Parathyroid adenoma (tissue), 2 donors: ENCODE measurements around the gene SKOR1.

Experiments used
- H2AFZ ChIP-seq: fragments of 300-600 bp; sonication (generic); one replicate; pipeline ENCODE4 v1.7.0; 2017; ENCODE audit warnings: antibody characterized with exemption, mild to moderate bottlenecking
- H3K27ac ChIP-seq: fragments of 300-600 bp; sonication (generic); one replicate; pipeline ENCODE4 v1.7.0; 2017
- H3K27me3 ChIP-seq: fragments of 300-600 bp; sonication (generic); one replicate; pipeline ENCODE4 v1.7.0; 2017; ENCODE audit warnings: low read length; ENCODE audit not compliant: control insufficient read depth, insufficient read depth
- H3K36me3 ChIP-seq: fragments of 300-600 bp; sonication (generic); one replicate; pipeline ENCODE4 v1.7.0; 2017; ENCODE audit warnings: low read length; ENCODE audit not compliant: control insufficient read depth, insufficient read depth
- H3K4me1 ChIP-seq: fragments of 300-600 bp; sonication (generic); one replicate; pipeline ENCODE4 v1.7.0; 2017; ENCODE audit warnings: control low read depth
- H3K4me2 ChIP-seq: fragments of 300-600 bp; sonication (generic); one replicate; pipeline ENCODE4 v1.7.0; 2017; ENCODE audit warnings: low read length
- H3K4me3 ChIP-seq: fragments of 300-600 bp; sonication (generic); one replicate; pipeline ENCODE4 v1.7.0; 2017; ENCODE audit warnings: low read depth, low read length
- H3K79me2 ChIP-seq: fragments of 300-600 bp; sonication (generic); one replicate; pipeline ENCODE4 v1.7.0; 2017; ENCODE audit warnings: control low read depth
- H3K9ac ChIP-seq: fragments of 300-600 bp; sonication (generic); one replicate; pipeline ENCODE4 v1.7.0; 2017; ENCODE audit warnings: mild to moderate bottlenecking
- H3K9me3 ChIP-seq: fragments of 300-600 bp; sonication (generic); one replicate; pipeline ENCODE4 v1.7.0; 2017; ENCODE audit warnings: low read length; ENCODE audit not compliant: control insufficient read depth
- TF ChIP-seq, protein P1 (sequence below): fragments of 300-600 bp; sonication (generic); IDR thresholded peaks from one replicate; pipeline ENCODE4 v1.7.0; 2017; ENCODE audit warnings: antibody characterized with exemption, mild to moderate bottlenecking
- donor health status: primary hyperparathyroidism.

SKOR1 gene

GRCh38 chr15:67834581-67835296, 9.4 kb downstream of the SKOR1 start:
- H3K9ac ChIP-seq: no peak overlapping the region

GRCh38 chr15:67835297-67836133, 10.2 kb downstream of the SKOR1 start:
- no peaks in the 10 kb centered on the region for H3K79me2 ChIP-seq
- H3K4me3 ChIP-seq: peak overlapping the region; percentile 22
- H3K9ac ChIP-seq: no peak overlapping the region
- H2AFZ ChIP-seq: peak overlapping the region; percentile 56
- no peaks in the 10 kb centered on the region for H3K36me3 ChIP-seq
- TF ChIP-seq, protein P1, sequence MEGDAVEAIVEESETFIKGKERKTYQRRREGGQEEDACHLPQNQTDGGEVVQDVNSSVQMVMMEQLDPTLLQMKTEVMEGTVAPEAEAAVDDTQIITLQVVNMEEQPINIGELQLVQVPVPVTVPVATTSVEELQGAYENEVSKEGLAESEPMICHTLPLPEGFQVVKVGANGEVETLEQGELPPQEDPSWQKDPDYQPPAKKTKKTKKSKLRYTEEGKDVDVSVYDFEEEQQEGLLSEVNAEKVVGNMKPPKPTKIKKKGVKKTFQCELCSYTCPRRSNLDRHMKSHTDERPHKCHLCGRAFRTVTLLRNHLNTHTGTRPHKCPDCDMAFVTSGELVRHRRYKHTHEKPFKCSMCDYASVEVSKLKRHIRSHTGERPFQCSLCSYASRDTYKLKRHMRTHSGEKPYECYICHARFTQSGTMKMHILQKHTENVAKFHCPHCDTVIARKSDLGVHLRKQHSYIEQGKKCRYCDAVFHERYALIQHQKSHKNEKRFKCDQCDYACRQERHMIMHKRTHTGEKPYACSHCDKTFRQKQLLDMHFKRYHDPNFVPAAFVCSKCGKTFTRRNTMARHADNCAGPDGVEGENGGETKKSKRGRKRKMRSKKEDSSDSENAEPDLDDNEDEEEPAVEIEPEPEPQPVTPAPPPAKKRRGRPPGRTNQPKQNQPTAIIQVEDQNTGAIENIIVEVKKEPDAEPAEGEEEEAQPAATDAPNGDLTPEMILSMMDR: no peak
- H3K27me3 ChIP-seq: no peaks in the 10 kb centered on the region
- H3K4me2 ChIP-seq: peak overlapping the region; percentile 65
- no peak overlapping the region for H3K27ac ChIP-seq
- H3K9me3 ChIP-seq: no peaks in the 10 kb centered on the region
- peaks cover 3% of the 10 kb centered on the region for H3K4me1 ChIP-seq

More at GRCh38 chr15:67834581-67835296, 9.4 kb downstream of the SKOR1 start:
- Histone ChIP-seq H3K4me1 (peaks cover 3% of the 10 kb centered on the region), H3K79me2 (no peaks in the 10 kb centered on the region), H2AFZ (peak overlapping the region; percentile 56), H3K9me3 (no peaks in the 10 kb centered on the region), H3K36me3 (no peaks in the 10 kb centered on the region), H3K27ac (no peak overlapping the region), H3K4me3 (peak overlapping the region; percentile 22), H3K4me2 (peak overlapping the region; percentile 21), H3K27me3 (no peaks in the 10 kb centered on the region)
- TF ChIP-seq, protein P1: no peak

- no peak overlapping the region for H3K9ac ChIP-seq
- no peak overlapping the region for H3K27ac ChIP-seq
Observed at GRCh38 chr15:67836134-67836455, 10.8 kb downstream of the SKOR1 start.

DNA sequence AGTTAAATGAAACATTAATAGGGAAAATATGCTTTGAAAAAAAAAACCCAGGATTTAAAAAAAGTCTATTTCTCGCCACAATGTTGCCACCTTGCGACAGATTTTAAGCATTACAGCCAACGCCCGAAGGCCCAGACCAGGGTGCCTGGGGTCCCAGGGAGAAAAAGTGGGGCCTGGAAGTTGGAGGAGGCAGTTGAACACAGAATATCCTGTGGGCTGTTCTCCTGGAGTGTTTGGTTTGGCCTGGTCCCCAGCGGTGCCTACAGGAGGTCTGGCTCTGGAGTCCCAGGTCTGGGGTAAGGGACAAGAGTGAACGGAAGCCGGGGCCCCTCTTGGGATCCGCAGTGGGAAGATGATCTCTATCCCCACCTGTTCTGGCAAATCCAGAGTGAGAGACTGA, 11.2 kb downstream of the SKOR1 start:
- no peak overlapping the region for H3K9ac ChIP-seq
- H3K27me3 ChIP-seq: no peaks in the 10 kb centered on the region
- no peaks in the 10 kb centered on the region for H3K36me3 ChIP-seq
- H3K4me3 ChIP-seq: no peak overlapping the region
- H3K4me2 ChIP-seq: peak overlapping the region; percentile 65
- no peaks in the 10 kb centered on the region for H3K9me3 ChIP-seq
- TF ChIP-seq, protein P1: peak; percentile 65
- no peak overlapping the region for H2AFZ ChIP-seq
- H3K27ac ChIP-seq: no peak overlapping the region
- H3K79me2 ChIP-seq: no peaks in the 10 kb centered on the region
- H3K4me1 ChIP-seq: peaks cover 3% of the 10 kb centered on the region

More at GRCh38 chr15:67836134-67836455, 10.8 kb downstream of the SKOR1 start:
- Histone ChIP-seq H3K79me2 (no peaks in the 10 kb centered on the region), H3K4me1 (peaks cover 3% of the 10 kb centered on the region), H3K36me3 (no peaks in the 10 kb centered on the region), H3K9me3 (no peaks in the 10 kb centered on the region), H3K4me3 (no peak overlapping the region), H3K27me3 (no peaks in the 10 kb centered on the region), H2AFZ (peak overlapping the region; percentile 29), H3K4me2 (peak overlapping the region; percentile 65)
- TF ChIP-seq, protein P1: no peak
